KMS-11 (cell line): Measurements from ENCODE around the gene UBE2L3.
"Not testable (repeated sequence)": the region's sequence is repeated elsewhere in the genome, so short reads cannot be mapped to it uniquely, and the experiment has no call there.

Source experiments
- H2AFZ ChIP-seq: fragments of 200-600 bp; sonication (generic); 2 replicates; pipeline ENCODE4 v1.6.1; 2016; ENCODE audit warnings: antibody characterized with exemption, mixed run types, low read depth
- H3K27ac ChIP-seq: fragments of 200-600 bp; sonication (generic); 2 replicates; pipeline ENCODE4 v1.6.1; 2016; ENCODE audit warnings: mild to moderate bottlenecking, mixed run types
- H3K27me3 ChIP-seq: fragments of 200-600 bp; sonication (generic); 2 replicates; pipeline ENCODE4 v1.6.1; 2017; ENCODE audit warnings: mild to moderate bottlenecking, low read depth, mixed run types, moderate library complexity; ENCODE audit not compliant: insufficient read depth
- H3K36me3 ChIP-seq: fragments of 200-600 bp; sonication (generic); 2 replicates; pipeline ENCODE4 v1.6.1; 2017; ENCODE audit warnings: mild to moderate bottlenecking, mixed run types; ENCODE audit not compliant: insufficient read depth
- H3K4me1 ChIP-seq: fragments of 200-600 bp; sonication (generic); 2 replicates; pipeline ENCODE4 v1.6.1; 2016; ENCODE audit warnings: mild to moderate bottlenecking, low read depth, mixed run types; ENCODE audit not compliant: poor library complexity, severe bottlenecking
- H3K4me2 ChIP-seq: fragments of 200-600 bp; sonication (generic); 2 replicates; pipeline ENCODE4 v1.7.0; 2016; ENCODE audit warnings: mild to moderate bottlenecking, mixed run types
- H3K4me3 ChIP-seq: fragments of 200-600 bp; sonication (generic); IDR thresholded peaks from 2 replicates; pipeline ENCODE4 v1.6.1; 2017; ENCODE audit warnings: low read depth, low read length, mixed read lengths; ENCODE audit not compliant: insufficient read depth
- H3K79me2 ChIP-seq: fragments of 200-600 bp; sonication (generic); 2 replicates; pipeline ENCODE4 v1.6.1; 2016; ENCODE audit warnings: low read depth, mixed run types; ENCODE audit not compliant: insufficient read depth
- H3K9ac ChIP-seq: fragments of 200-600 bp; sonication (generic); 2 replicates; pipeline ENCODE4 v1.6.1; 2016; ENCODE audit warnings: mild to moderate bottlenecking, mixed run types
- H4K20me1 ChIP-seq: fragments of 200-600 bp; sonication (generic); 2 replicates; pipeline ENCODE4 v1.6.1; 2016; ENCODE audit warnings: mild to moderate bottlenecking, mixed run types; ENCODE audit not compliant: insufficient read depth
- CTCF ChIP-seq: fragments of 200-600 bp; sonication (generic); conservative IDR thresholded peaks from 2 replicates; pipeline ENCODE4 v1.6.1; 2017; ENCODE audit warnings: low read depth, mild to moderate bottlenecking, antibody characterized with exemption, low read length, moderate library complexity, mixed read lengths

UBE2L3 gene

DNA sequence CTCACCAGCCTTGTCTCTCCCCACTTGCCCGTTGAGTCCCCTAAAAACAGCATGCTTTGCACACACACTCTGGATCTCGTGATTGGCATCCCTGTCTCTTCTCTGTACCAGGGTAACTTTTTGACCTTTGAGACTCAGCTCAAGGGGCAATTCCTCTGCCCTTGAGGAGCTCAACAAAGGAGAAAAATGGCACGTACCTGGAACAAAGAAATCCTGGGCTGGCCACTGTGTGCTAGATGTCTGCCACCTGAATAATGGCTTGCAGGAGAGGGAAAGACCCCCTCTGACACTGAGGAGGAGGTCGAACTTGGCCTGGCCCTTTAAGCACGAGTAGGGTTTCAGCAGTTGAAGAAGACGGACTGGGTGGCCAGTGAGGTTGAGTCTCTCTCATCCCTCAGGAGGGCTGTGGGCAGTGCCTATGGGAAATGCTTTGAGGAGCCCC, 5.8 kb downstream of the UBE2L3 start:
- no peak for TF ChIP-seq CTCF
- H3K27ac ChIP-seq, result no peak overlapping the region
- H2AFZ ChIP-seq, result no peak overlapping the region
- no peak overlapping the region for H3K4me2 ChIP-seq
- H3K36me3 ChIP-seq, result no peaks in the 10 kb centered on the region
- no peak overlapping the region for H3K4me3 ChIP-seq
- peaks cover 33% of the 10 kb centered on the region for H3K4me1 ChIP-seq
- H3K27me3 ChIP-seq, result no peaks in the 10 kb centered on the region
- no peak overlapping the region for H3K9ac ChIP-seq
- H4K20me1 ChIP-seq, result peaks cover 56% of the 10 kb centered on the region
- H3K79me2 ChIP-seq, result peaks cover 100% of the 10 kb centered on the region

- no peak overlapping the region for H3K27ac ChIP-seq
These were observed 6.4 kb downstream of the UBE2L3 start for GRCh38 chr22:21573750-21574494.

GRCh38 chr22:21579474-21579851, 11.9 kb downstream of the UBE2L3 start:
- H3K4me3 ChIP-seq, result no peak overlapping the region
- H3K4me2 ChIP-seq, result no peak overlapping the region
- no peak for TF ChIP-seq CTCF
- H3K27me3 ChIP-seq, result no peaks in the 10 kb centered on the region
- peaks cover 100% of the 10 kb centered on the region for H3K79me2 ChIP-seq
- no peaks in the 10 kb centered on the region for H3K36me3 ChIP-seq
- peaks cover 52% of the 10 kb centered on the region for H4K20me1 ChIP-seq
- no peak overlapping the region for H2AFZ ChIP-seq
- no peak overlapping the region for H3K27ac ChIP-seq
- H3K9ac ChIP-seq, result no peak overlapping the region
- H3K4me1 ChIP-seq, result peaks cover 18% of the 10 kb centered on the region

More at GRCh38 chr22:21573750-21574494, 6.4 kb downstream of the UBE2L3 start:
- H3K4me3 ChIP-seq, result no peak overlapping the region
- no peaks in the 10 kb centered on the region for H3K27me3 ChIP-seq
- no peak overlapping the region for H3K9ac ChIP-seq
- no peak for TF ChIP-seq CTCF
- peaks cover 56% of the 10 kb centered on the region for H4K20me1 ChIP-seq
- H2AFZ ChIP-seq, result no peak overlapping the region
- H3K4me1 ChIP-seq, result peaks cover 31% of the 10 kb centered on the region
- peaks cover 100% of the 10 kb centered on the region for H3K79me2 ChIP-seq
- no peaks in the 10 kb centered on the region for H3K36me3 ChIP-seq
- H3K4me2 ChIP-seq, result no peak overlapping the region

DNA sequence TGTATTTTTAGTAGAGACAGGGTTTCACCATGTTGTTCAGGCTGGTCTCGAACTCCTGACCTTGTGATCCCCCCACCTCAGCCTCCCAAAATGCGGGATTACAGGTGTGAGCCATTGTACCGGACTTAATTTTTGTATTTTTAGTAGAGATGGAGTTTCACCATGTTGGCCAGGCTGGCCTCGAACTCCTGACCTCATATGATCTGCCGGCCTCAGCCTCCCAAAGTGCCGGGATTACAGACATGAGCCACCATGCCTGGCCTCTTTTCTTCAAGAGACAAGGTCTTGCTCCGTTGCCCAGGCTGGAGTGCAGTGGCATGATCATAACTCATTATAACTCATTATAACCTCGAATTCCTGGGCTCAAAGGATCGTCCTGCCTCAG, 13.1 kb downstream of the UBE2L3 start:
- H2AFZ ChIP-seq, H3K9ac ChIP-seq, H3K27ac ChIP-seq, H3K4me3 ChIP-seq, H3K36me3 ChIP-seq, H3K4me2 ChIP-seq, H3K27me3 ChIP-seq: not testable (repeated sequence)
- Histone ChIP-seq H4K20me1 (peaks cover 54% of the 10 kb centered on the region), H3K4me1 (peaks cover 23% of the 10 kb centered on the region), H3K79me2 (peaks cover 100% of the 10 kb centered on the region)

GRCh38 chr22:21581009-21581713, 13.6 kb downstream of the UBE2L3 start:
- H3K4me2 ChIP-seq, H2AFZ ChIP-seq, H3K4me3 ChIP-seq, H3K9ac ChIP-seq, H3K27me3 ChIP-seq, H3K27ac ChIP-seq, H3K36me3 ChIP-seq: not testable (repeated sequence)
- Histone ChIP-seq H3K4me1 (peaks cover 28% of the 10 kb centered on the region), H4K20me1 (peaks cover 53% of the 10 kb centered on the region), H3K79me2 (peaks cover 100% of the 10 kb centered on the region)
